CD14-positive monocyte (primary cell): ENCODE results near the gene PRLR. TPM values are rescaled to one million over a fixed set of nuclear protein-coding genes. Genes with fewer than 3 reads are reported as not detected.

Experiments used
- DNase-seq, 3 donors: peaks; one replicate each; pipeline ENCODE4 v3.0.0-alpha.2; 2011 to 2022
- H2AFZ ChIP-seq: 2 replicates; pipeline ENCODE4 v1.6.0; 2012; ENCODE audit warnings: mild to moderate bottlenecking, low read depth, low read length, inconsistent platforms; ENCODE audit not compliant: insufficient read depth, poor library complexity, severe bottlenecking
- H3K27ac ChIP-seq, 2 donors: 1 replicate in 1 of 2; 2 replicates in 1 of 2; pipeline ENCODE4 v1.5.1; 2012 to 2013; ENCODE audit warnings: low read length in 2 of 2, control low read depth in 1 of 2, inconsistent platforms in 1 of 2, low read depth in 1 of 2, mild to moderate bottlenecking in 1 of 2
- H3K27me3 ChIP-seq, 2 donors: one replicate each; pipeline versions ENCODE4 v1.6.0 to v1.6.1; 2011 to 2013; ENCODE audit warnings: low read length in 2 of 2; ENCODE audit not compliant: control insufficient read depth in 2 of 2, insufficient read depth in 2 of 2
- H3K36me3 ChIP-seq, 2 donors: replicated peaks in 1 of 2; 1 replicate in 1 of 2; 2 replicates in 1 of 2; pipeline versions ENCODE4 v1.5.1 to v1.6.1; 2012 to 2013; ENCODE audit warnings: low read length in 2 of 2, control low read depth in 1 of 2, inconsistent platforms in 1 of 2, mild to moderate bottlenecking in 1 of 2; ENCODE audit not compliant: insufficient read depth in 2 of 2, control insufficient read depth in 1 of 2
- H3K4me1 ChIP-seq, 2 donors: 1 replicate in 1 of 2; 2 replicates in 1 of 2; pipeline versions ENCODE4 v1.5.1 to v1.6.1; 2012 to 2013; ENCODE audit warnings: low read length in 2 of 2, control low read depth in 1 of 2, inconsistent platforms in 1 of 2, mild to moderate bottlenecking in 1 of 2, moderate library complexity in 1 of 2; ENCODE audit not compliant: insufficient read depth in 2 of 2, control insufficient read depth in 1 of 2
- H3K4me2 ChIP-seq: replicated peaks from 2 replicates; pipeline ENCODE3; 2012; ENCODE audit warnings: low read length, moderate library complexity, mild to moderate bottlenecking; ENCODE audit not compliant: poor library complexity, severe bottlenecking; ENCODE audit errors: extremely low read depth
- H3K4me3 ChIP-seq, 3 experiments: fragments of 200-600 bp in 1 of 3; sonication (generic) in 1 of 3; replicated peaks in 1 of 3; 1 replicate in 2 of 3; 2 replicates in 1 of 3; pipeline ENCODE4 v1.5.1; 2011 to 2013; ENCODE audit warnings: low read length in 3 of 3, mild to moderate bottlenecking in 3 of 3, control low read depth in 2 of 3, low read depth in 2 of 3, inconsistent platforms in 1 of 3, moderate library complexity in 1 of 3
- H3K79me2 ChIP-seq: 2 replicates; pipeline ENCODE4 v1.6.0; 2012; ENCODE audit warnings: mild to moderate bottlenecking, control low read depth, inconsistent platforms, low read length, moderate library complexity; ENCODE audit not compliant: insufficient read depth
- H3K9ac ChIP-seq: 2 replicates; pipeline ENCODE4 v1.6.0; 2017; ENCODE audit warnings: low read length, mild to moderate bottlenecking; ENCODE audit not compliant: insufficient read depth, poor library complexity, severe bottlenecking
- H3K9me3 ChIP-seq, 2 donors: replicated peaks in 1 of 2; 1 replicate in 1 of 2; 2 replicates in 1 of 2; pipeline versions ENCODE4 v1.5.1 to v1.6.1; 2012 to 2013; ENCODE audit warnings: low read length in 2 of 2, control low read depth in 1 of 2; ENCODE audit not compliant: control insufficient read depth in 1 of 2, insufficient read depth in 1 of 2
- H4K20me1 ChIP-seq: 2 replicates; pipeline ENCODE4 v1.6.0; 2012; ENCODE audit warnings: mild to moderate bottlenecking, low read length, control low read depth, moderate library complexity; ENCODE audit not compliant: insufficient read depth
- H3K27ac Mint-ChIP-seq, 7 donors: one replicate each; pipeline ENCODE4 v1.8.0; 2020; ENCODE audit warnings: mild to moderate bottlenecking in 7 of 7, mixed read lengths in 7 of 7, moderate library complexity in 6 of 7, inconsistent platforms in 2 of 7
- H3K27me3 Mint-ChIP-seq, 3 donors: one replicate each; pipeline ENCODE4 v1.8.0; 2021 to 2022; ENCODE audit warnings: low read depth in 3 of 3, mild to moderate bottlenecking in 3 of 3, mixed read lengths in 3 of 3, moderate library complexity in 3 of 3, inconsistent platforms in 1 of 3
- H3K36me3 Mint-ChIP-seq, 2 donors: one replicate each; pipeline ENCODE4 v1.8.0; 2020; ENCODE audit warnings: mixed read lengths in 2 of 2, inconsistent platforms in 1 of 2, mild to moderate bottlenecking in 1 of 2
- H3K4me1 Mint-ChIP-seq: one replicate; pipeline ENCODE4 v1.8.0; 2020; ENCODE audit warnings: mild to moderate bottlenecking, mixed read lengths
- H3K4me3 Mint-ChIP-seq, 2 donors: one replicate each; pipeline ENCODE4 v1.8.0; 2020; ENCODE audit warnings: mild to moderate bottlenecking in 2 of 2, mixed read lengths in 2 of 2, moderate library complexity in 1 of 2
- H3K9me3 Mint-ChIP-seq, 7 donors: one replicate each; pipeline ENCODE4 v1.8.0; 2020 to 2022; ENCODE audit warnings: mixed read lengths in 7 of 7, mild to moderate bottlenecking in 6 of 7, moderate library complexity in 6 of 7, inconsistent platforms in 2 of 7
- CTCF ChIP-seq: fragments of 200-600 bp; IDR thresholded peaks from one replicate; pipeline ENCODE4 v1.8.0; 2022; ENCODE audit warnings: antibody characterized with exemption, mild to moderate bottlenecking
- WGBS: methylation state at CpG from one replicate; pipeline ENCODE4 v1.1.5; 2013; ENCODE audit warnings: missing lambda C conversion rate; ENCODE audit not compliant: insufficient coverage; 5-methylcytosine and 5-hydroxymethylcytosine counted together
- intact Hi-C, 2 donors: fragments of 100-400 bp; cut with micrococcal nuclease; formaldehyde crosslinking; loops; one replicate each; pipeline versions ENCODE4 v1.15.0 to v1.15.1; 2023
- polyA plus RNA-seq, 3 donors: library from polyadenylated mRNA; depleted of rRNA in 1 of 3; unstranded in 2 of 3; stranded (reverse) in 1 of 3; fragments of 300-500 nt in 2 of 3; fragments of >200 nt in 1 of 3; fragmentation: Illumina TruSeq in 2 of 3; gene quantifications; 1 replicate in 2 of 3; 2 replicates in 1 of 3; pipeline ENCODE4 v1.2.3, GENCODE V29; 2012 to 2021

PRLR gene
- polyA plus RNA-seq, 3 donors, result 0.12 to 1.7 (median 0.88) TPM

GRCh38 chr5:35248843-35249780 is 18.8 kb upstream of the PRLR start:
- WGBS, result 80% methylated on average over 1 of the region's 5 CpGs
- no peak for DNase-seq
- Mint-ChIP-seq H3K4me1 (peaks cover 15% of the 10 kb centered on the region), H3K27me3 (peaks cover 0 to 7% (median 3%) of the 10 kb centered on the region in 3 donors), H3K27ac (peak overlapping the region in 3 of 7 donors; percentile 52 to 74 (median 63)), H3K36me3 (peaks cover 0 to 2% of the 10 kb centered on the region in 2 donors), H3K4me3 (peak overlapping the region; percentile 27 to 43), H3K9me3 (peaks cover 11 to 23% (median 17%) of the 10 kb centered on the region in 7 donors)
- H3K4me1 ChIP-seq, result no peaks in the 10 kb centered on the region
- intact Hi-C loops, result no loop called here
- peaks cover 12 to 17% of the 10 kb centered on the region in 2 donors for H3K9me3 ChIP-seq
- no peaks in the 10 kb centered on the region for H3K79me2 ChIP-seq
- no peaks in the 10 kb centered on the region for H3K36me3 ChIP-seq
- peak overlapping the region in 1 of 2 donors; percentile 62 for H3K27ac ChIP-seq
- H4K20me1 ChIP-seq, result no peaks in the 10 kb centered on the region
- H3K4me2 ChIP-seq, result peak overlapping the region; percentile 57
- TF ChIP-seq CTCF, result no peak
- H3K4me3 ChIP-seq, result peak overlapping the region in 2 of 3 experiments; percentile 65 to 66
- H2AFZ ChIP-seq, result peak overlapping the region; percentile 77
- no peaks in the 10 kb centered on the region for H3K27me3 ChIP-seq
- peak overlapping the region; percentile 51 for H3K9ac ChIP-seq

- H3K27ac Mint-ChIP-seq, result no peak overlapping the region
- no peaks in the 10 kb centered on the region for H3K79me2 ChIP-seq
- intact Hi-C loops, result no loop called here
- no peaks in the 10 kb centered on the region for H3K36me3 ChIP-seq
- no peak overlapping the region for H2AFZ ChIP-seq
- no peaks in the 10 kb centered on the region for H4K20me1 ChIP-seq
- 89% methylated on average over 3 of the region's 6 CpGs for WGBS
- no peak for DNase-seq
- TF ChIP-seq CTCF, result no peak
- no peaks in the 10 kb centered on the region for H3K27me3 ChIP-seq
- no peak overlapping the region for H3K9ac ChIP-seq
- peaks cover 0 to 2% of the 10 kb centered on the region in 2 donors for H3K36me3 Mint-ChIP-seq
- H3K4me1 Mint-ChIP-seq, result peaks cover 15% of the 10 kb centered on the region
- H3K4me3 Mint-ChIP-seq, result no peak overlapping the region
- no peak overlapping the region for H3K27ac ChIP-seq
- peaks cover 3% of the 10 kb centered on the region in 2 donors for H3K9me3 ChIP-seq
- H3K27me3 Mint-ChIP-seq, result peaks cover 0 to 8% (median 7%) of the 10 kb centered on the region in 3 donors
- no peak overlapping the region for H3K4me2 ChIP-seq
- no peak overlapping the region for H3K4me3 ChIP-seq
- peaks cover 2 to 9% (median 5%) of the 10 kb centered on the region in 7 donors for H3K9me3 Mint-ChIP-seq
- H3K4me1 ChIP-seq, result no peaks in the 10 kb centered on the region
Measured at GRCh38 chr5:35247648-35248034, 17.4 kb upstream of the PRLR start.
